ENCODE results near the gene ANTKMT. TPM values are rescaled to one million over a fixed set of nuclear protein-coding genes. Genes with fewer than 3 reads are reported as not detected.
"Not testable (repeated sequence)": the region's sequence is repeated elsewhere in the genome, so short reads cannot be mapped to it uniquely, and the experiment has no call there.

The ANTKMT gene
- total and polyA plus RNA-seq, 8 donors: 7.7 to 52.9 (median 14.1) TPM

DNA sequence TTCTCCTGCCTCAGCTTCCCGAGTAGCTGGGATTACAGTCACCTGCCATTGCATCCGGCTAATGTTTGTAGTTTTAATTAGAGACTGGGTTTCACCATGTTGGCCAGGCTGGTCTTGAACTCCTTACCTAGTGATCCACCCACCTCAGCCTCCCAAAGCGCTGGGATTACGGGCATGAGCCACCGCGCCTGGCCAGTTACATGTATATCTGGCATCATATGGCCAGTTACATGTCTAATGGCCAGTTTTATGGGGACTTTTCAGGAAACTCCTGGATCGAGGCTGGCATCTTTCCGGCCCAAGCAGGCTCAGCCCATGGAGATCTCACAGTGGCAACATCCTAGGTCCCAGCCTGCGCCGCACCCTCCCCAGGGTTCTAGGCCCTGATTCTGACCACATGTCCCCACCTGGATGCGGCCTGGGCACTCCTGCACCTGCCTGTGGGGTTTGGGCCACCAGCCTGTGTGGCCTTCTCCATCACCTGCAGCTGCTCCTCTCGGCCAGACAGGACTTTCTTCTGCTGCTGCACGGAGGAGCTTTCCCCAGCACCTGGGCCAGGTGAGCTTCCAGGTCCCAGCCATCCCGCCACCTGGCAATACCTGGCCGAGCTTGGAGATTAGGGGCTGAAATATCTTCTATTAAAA, 21.2 kb downstream of the ANTKMT start:
- peak in 1 of 4 donors; percentile 60 for DNase-seq
- peaks cover 0 to 10% of the 10 kb centered on the region in 2 donors for H3K36me3 ChIP-seq
- H3K27me3 ChIP-seq: peaks cover 0 to 18% of the 10 kb centered on the region in 2 donors
- no peak overlapping the region for H3K4me3 ChIP-seq
- ATAC-seq: no peak
- H3K4me1 ChIP-seq: peaks cover 11 to 18% of the 10 kb centered on the region in 2 donors
- TF ChIP-seq, protein P1, sequence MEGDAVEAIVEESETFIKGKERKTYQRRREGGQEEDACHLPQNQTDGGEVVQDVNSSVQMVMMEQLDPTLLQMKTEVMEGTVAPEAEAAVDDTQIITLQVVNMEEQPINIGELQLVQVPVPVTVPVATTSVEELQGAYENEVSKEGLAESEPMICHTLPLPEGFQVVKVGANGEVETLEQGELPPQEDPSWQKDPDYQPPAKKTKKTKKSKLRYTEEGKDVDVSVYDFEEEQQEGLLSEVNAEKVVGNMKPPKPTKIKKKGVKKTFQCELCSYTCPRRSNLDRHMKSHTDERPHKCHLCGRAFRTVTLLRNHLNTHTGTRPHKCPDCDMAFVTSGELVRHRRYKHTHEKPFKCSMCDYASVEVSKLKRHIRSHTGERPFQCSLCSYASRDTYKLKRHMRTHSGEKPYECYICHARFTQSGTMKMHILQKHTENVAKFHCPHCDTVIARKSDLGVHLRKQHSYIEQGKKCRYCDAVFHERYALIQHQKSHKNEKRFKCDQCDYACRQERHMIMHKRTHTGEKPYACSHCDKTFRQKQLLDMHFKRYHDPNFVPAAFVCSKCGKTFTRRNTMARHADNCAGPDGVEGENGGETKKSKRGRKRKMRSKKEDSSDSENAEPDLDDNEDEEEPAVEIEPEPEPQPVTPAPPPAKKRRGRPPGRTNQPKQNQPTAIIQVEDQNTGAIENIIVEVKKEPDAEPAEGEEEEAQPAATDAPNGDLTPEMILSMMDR (IDR thresholded peaks at IDR 0.05): no peak
- intact Hi-C loops (cut with DNase I): no loop called here
- no peak overlapping the region for H3K27ac ChIP-seq
- no peaks in the 10 kb centered on the region for H3K9me3 ChIP-seq

DNA sequence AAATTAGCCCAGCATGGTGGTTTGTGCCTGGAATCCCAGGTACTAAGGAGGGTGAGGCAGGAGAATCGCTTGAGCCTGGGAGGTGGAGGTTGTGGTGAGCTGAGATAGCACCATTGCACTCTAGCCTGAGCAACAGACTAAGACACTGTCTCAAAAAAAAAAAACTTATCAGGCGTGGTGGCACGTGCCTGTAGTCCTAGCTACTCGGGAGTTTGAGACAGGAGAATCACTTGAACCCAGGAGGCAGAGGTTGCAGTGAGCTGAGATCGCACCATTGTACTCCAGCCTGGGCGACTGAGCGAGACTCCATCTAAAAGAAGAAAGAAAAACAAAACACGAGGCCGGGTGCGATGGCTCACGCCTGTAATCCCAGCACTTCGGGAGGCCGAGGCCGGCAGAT, 21.9 kb downstream of the ANTKMT start:
- H3K9me3 ChIP-seq; H3K36me3 ChIP-seq; H3K4me3 ChIP-seq; DNase-seq; ATAC-seq; H3K27ac ChIP-seq; intact Hi-C loops (cut with DNase I): not testable (repeated sequence)
- peaks cover 0 to 18% of the 10 kb centered on the region in 2 donors for H3K27me3 ChIP-seq
- H3K4me1 ChIP-seq: peaks cover 11 to 18% of the 10 kb centered on the region in 2 donors

DNA sequence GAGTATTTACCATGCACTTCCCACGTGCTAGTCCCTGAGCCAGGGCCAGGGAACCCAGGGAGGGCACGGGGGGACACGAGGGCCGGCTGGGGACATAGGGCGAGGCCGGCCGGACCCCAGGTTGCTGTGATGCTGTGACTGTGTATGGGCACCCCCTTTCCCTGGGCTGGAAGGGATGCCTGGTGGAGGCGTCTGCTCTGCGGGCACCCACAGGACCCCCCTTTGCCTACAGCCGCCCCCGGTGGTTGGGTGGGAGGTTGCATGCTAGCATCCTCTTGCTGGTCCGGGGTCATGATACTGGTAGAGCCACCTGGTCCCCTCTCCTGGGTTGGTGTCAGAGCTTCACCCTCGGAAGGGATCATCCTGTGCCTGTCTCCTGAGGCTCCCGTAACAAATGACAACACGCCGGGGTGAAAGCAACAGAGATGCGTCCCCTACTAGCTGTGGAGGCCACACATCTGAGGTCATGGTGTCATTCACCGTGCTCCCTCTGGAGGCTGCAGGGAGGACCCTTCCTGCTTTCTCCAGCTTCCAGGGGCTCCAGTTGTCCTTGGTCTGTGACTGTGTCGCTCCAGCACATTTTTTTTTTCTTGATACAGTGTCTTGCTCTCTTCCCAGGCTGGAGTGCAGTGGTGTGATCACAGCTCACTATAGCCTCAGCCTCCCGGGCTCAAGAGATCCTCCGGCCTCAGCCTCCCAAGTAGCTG, 23.0 kb downstream of the ANTKMT start:
- Histone ChIP-seq H3K36me3 (no peaks in the 10 kb centered on the region), H3K27ac (no peak overlapping the region), H3K4me3 (no peak overlapping the region), H3K27me3 (peaks cover 0 to 18% of the 10 kb centered on the region in 2 donors), H3K4me1 (peaks cover 11 to 18% of the 10 kb centered on the region in 2 donors), H3K9me3 (no peaks in the 10 kb centered on the region)
- TF ChIP-seq, protein P1 (IDR thresholded peaks at IDR 0.05): no peak
- intact Hi-C loops (cut with DNase I): no loop called here
- ATAC-seq (no peak), DNase-seq (peak in 1 of 4 donors; percentile 73)

DNA sequence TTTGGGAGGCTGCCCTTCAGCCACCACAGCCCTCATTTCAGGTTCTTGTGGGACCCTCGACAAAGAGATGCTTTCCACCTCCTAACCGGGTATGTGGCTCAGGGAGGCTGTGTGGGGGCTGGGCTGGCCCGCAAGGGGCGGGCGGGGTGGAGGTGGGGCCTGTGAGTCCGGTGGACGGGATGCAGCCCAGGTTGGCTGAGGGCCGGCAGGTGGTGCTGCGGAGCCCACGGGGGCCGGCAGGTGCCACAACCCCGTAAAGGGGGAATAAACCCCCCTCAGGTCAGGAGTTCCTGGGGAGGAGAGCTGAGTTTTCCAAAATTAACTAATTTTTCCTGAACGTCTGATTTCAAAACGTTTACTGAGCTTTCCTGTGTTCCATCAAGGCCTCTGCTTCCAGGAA, 24.8 kb downstream of the ANTKMT start:
- H3K36me3 ChIP-seq: no peaks in the 10 kb centered on the region
- intact Hi-C loops (cut with DNase I): no loop called here
- H3K4me3 ChIP-seq: no peak overlapping the region
- no peak overlapping the region for H3K27ac ChIP-seq
- H3K9me3 ChIP-seq: no peaks in the 10 kb centered on the region
- H3K27me3 ChIP-seq: peaks cover 0 to 18% of the 10 kb centered on the region in 2 donors
- peaks cover 4 to 5% of the 10 kb centered on the region in 2 donors for H3K4me1 ChIP-seq
- TF ChIP-seq, protein P1 (IDR thresholded peaks at IDR 0.05): peak in 1 of 2 donors; percentile 24
- ATAC-seq (peak; percentile 56), DNase-seq (peak in 1 of 4 donors; percentile 81)

DNA sequence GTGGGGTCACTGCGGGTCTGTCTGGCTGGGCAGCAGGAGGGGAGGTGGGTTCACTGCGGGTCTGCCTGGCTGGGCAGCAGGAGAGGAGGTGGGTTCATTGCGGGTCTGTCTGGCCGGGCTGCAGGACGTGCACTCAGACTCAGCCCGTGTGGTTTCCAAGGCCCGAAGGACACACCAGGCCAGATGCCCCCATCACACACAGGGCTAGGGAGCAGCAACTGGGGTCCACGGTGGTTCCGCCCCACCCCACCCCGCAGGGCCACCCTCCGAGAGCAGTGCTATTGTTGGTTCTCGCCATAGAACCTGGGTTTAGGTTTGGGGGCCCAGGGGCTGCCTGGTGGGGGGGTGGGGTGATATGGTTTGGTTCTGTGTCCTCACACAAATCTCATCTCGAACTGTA, 25.7 kb downstream of the ANTKMT start:
- ATAC-seq (no peak), DNase-seq (peak in 1 of 4 donors; percentile 67)
- H3K9me3 ChIP-seq: no peaks in the 10 kb centered on the region
- no peak overlapping the region for H3K27ac ChIP-seq
- H3K36me3 ChIP-seq: no peaks in the 10 kb centered on the region
- H3K4me3 ChIP-seq: no peak overlapping the region
- H3K4me1 ChIP-seq: no peaks in the 10 kb centered on the region
- TF ChIP-seq, protein P1 (IDR thresholded peaks at IDR 0.05): no peak
- intact Hi-C loops (cut with DNase I): no loop called here
- peaks cover 0 to 18% of the 10 kb centered on the region in 2 donors for H3K27me3 ChIP-seq

Measured in left lung (tissue), 10 donors.